Activated CD8-positive, alpha-beta memory T cell treated with anti-CD3 and anti-CD28 coated beads, Interleukin-2, amount 50 U/mL, for 48 hours (primary cell): ENCODE measurements around the gene TMEM88.
A peak's percentile ranks its signal among the peaks of the same experiment; 100 is the strongest.

Experiments used
- DNase-seq: peaks from one replicate; pipeline ENCODE4 v3.0.0-alpha.2; 2020

Gene TMEM88

GRCh38 chr17:7844292-7845154 is 10.3 kb upstream of the TMEM88 start:
- DNase-seq: peak; percentile 89

DNA sequence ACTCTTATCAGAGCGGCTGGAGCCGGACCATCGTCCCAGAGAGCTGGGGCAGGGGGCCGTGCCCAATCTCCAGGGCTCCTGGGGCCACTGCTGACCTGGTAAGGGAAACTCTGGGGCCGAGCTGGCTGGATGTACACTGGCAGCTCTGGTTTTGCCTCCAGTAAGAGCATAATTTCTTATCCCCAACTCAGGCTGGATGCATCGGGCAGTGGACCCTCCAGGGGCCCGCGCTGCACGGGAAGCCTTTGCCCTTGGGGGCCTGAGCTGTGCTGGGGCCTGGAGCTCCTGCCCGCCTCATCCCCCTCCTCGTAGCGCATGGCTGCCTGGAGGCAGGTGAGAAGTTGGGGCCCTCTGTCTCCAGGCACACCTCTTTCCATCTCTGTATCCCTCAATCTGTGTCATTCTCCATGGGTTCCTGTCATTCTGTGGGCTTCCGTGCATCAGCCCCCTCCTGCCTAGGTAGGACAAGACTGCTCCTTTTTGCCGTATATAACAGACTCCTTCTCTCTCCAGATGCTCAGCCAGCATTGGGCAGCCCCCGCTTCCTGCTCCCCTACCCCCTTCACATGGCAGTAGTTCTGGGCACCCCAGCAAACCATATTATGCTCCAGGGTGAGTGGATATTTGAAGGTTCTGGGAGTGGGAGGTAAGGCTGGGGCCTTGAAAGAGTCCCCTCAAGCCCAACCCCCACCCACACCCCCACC is 9.4 kb upstream of the TMEM88 start:
- DNase-seq: no peak

- no peak for DNase-seq
Observed at GRCh38 chr17:7846063-7846735, 8.7 kb upstream of the TMEM88 start.

GRCh38 chr17:7846765-7847661 is 7.9 kb upstream of the TMEM88 start:
- DNase-seq: no peak

- DNase-seq: no peak
Observed at GRCh38 chr17:7848131-7848579, 6.7 kb upstream of the TMEM88 start.

- no peak for DNase-seq
Observed at GRCh38 chr17:7848739-7849129, 6.1 kb upstream of the TMEM88 start.

GRCh38 chr17:7849130-7849750 is 5.6 kb upstream of the TMEM88 start:
- no peak for DNase-seq

- no peak for DNase-seq
Observed at GRCh38 chr17:7849751-7850504, 4.9 kb upstream of the TMEM88 start.

- no peak for DNase-seq
Observed at GRCh38 chr17:7850701-7851437, 4.0 kb upstream of the TMEM88 start.

- DNase-seq: peak; percentile 96
Observed at GRCh38 chr17:7851438-7852261, 3.2 kb upstream of the TMEM88 start.

DNA sequence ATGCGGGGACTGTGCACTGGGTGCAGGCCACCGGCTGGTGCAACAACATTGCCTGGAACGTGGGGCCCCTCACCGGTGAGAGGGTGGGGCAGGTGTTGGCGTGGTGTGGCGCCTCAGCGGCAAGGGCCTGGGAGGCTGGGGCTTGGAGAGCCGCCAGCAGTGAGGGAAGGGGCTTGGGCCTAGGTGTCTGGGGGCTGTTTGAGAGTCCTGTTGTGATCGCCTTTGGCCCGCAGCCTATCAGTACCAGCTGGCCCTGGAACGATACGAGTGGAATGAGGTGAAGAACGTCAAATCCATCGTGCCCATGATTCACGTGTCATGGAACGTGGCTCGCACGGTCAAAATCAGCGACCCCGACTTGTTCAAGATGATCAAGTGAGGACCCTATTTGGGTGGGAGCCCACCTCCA is 2.6 kb upstream of the TMEM88 start:
- no peak for DNase-seq

DNA sequence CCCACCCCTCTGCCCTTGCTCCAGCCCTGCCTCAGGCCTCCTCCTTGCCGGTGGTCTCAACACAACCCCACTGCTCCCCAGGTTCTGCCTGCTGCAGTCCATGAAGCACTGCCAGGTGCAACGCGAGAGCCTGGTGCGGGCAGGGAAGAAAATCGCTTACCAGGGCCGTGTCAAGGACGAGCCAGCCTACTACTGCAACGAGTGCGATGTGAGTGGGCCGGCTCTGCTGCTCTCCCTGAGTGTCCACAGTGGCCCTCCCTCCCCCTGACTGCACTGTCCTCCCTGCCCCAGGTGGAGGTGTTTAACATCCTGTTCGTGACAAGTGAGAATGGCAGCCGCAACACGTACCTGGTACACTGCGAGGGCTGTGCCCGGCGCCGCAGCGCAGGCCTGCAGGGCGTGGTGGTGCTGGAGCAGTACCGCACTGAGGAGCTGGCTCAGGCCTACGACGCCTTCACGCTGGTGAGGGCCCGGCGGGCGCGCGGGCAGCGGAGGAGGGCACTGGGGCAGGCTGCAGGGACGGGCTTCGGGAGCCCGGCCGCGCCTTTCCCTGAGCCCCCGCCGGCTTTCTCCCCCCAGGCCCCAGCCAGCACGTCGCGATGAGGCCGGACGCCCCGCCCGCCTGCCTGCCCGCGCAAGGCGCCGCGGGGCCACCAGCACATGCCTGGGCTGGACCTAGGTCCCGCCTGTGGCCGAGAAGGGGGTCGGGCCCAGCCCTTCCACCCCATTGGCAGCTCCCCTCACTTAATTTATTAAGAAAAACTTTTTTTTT is 1.8 kb upstream of the TMEM88 start:
- no peak for DNase-seq

DNA sequence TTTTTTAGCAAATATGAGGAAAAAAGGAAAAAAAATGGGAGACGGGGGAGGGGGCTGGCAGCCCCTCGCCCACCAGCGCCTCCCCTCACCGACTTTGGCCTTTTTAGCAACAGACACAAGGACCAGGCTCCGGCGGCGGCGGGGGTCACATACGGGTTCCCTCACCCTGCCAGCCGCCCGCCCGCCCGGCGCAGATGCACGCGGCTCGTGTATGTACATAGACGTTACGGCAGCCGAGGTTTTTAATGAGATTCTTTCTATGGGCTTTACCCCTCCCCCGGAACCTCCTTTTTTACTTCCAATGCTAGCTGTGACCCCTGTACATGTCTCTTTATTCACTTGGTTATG is 1.2 kb upstream of the TMEM88 start:
- no peak for DNase-seq

DNA sequence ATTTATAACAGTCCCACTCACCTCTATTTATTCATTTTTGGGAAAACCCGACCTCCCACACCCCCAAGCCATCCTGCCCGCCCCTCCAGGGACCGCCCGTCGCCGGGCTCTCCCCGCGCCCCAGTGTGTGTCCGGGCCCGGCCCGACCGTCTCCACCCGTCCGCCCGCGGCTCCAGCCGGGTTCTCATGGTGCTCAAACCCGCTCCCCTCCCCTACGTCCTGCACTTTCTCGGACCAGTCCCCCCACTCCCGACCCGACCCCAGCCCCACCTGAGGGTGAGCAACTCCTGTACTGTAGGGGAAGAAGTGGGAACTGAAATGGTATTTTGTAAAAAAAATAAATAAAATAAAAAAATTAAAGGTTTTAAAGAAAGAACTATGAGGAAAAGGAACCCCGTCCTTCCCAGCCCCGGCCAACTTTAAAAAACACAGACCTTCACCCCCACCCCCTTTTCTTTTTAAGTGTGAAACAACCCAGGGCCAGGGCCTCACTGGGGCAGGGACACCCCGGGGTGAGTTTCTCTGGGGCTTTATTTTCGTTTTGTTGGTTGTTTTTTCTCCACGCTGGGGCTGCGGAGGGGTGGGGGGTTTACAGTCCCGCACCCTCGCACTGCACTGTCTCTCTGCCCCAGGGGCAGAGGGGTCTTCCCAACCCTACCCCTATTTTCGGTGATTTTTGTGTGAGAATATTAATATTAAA is 638 bp upstream of the TMEM88 start:
- no peak for DNase-seq

- DNase-seq: peak; percentile 54
Observed at GRCh38 chr17:7855660-7856010, 769 bp downstream of the TMEM88 start.

- peak; percentile 62 for DNase-seq
Observed at GRCh38 chr17:7856011-7856810, 1.3 kb downstream of the TMEM88 start.
